ENCODE measurements around the gene RDH5. TPM values are rescaled to one million over a fixed set of nuclear protein-coding genes. Genes with fewer than 3 reads are reported as not detected.

Gene RDH5
- total RNA-seq, 2 donors from 2014 or later: 5.7 to 12.6 TPM

GRCh38 chr12:55733021-55733555 is 12.9 kb downstream of the RDH5 start:
- H3K4me3 ChIP-seq: no peak overlapping the region
- no peaks in the 10 kb centered on the region for H3K36me3 ChIP-seq
- no peaks in the 10 kb centered on the region for H3K4me1 ChIP-seq (replicated peaks)
- TF ChIP-seq POLR2AphosphoS5 (IDR thresholded peaks at IDR 0.05): no peak
- TF ChIP-seq, protein P1, sequence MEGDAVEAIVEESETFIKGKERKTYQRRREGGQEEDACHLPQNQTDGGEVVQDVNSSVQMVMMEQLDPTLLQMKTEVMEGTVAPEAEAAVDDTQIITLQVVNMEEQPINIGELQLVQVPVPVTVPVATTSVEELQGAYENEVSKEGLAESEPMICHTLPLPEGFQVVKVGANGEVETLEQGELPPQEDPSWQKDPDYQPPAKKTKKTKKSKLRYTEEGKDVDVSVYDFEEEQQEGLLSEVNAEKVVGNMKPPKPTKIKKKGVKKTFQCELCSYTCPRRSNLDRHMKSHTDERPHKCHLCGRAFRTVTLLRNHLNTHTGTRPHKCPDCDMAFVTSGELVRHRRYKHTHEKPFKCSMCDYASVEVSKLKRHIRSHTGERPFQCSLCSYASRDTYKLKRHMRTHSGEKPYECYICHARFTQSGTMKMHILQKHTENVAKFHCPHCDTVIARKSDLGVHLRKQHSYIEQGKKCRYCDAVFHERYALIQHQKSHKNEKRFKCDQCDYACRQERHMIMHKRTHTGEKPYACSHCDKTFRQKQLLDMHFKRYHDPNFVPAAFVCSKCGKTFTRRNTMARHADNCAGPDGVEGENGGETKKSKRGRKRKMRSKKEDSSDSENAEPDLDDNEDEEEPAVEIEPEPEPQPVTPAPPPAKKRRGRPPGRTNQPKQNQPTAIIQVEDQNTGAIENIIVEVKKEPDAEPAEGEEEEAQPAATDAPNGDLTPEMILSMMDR (IDR thresholded peaks at IDR 0.05): no peak
- no peak for TF ChIP-seq POLR2A (IDR thresholded peaks at IDR 0.05)
- H3K27me3 ChIP-seq (replicated peaks; ENCODE audit: insufficient read depth): no peaks in the 10 kb centered on the region
- 92% methylated on average over 12 of the region's 14 CpGs for WGBS
- DNase-seq (ENCODE audit: low spot score): no peak
- intact Hi-C loops (cut with DNase I): loop anchor here (10.0 kb wide), 2 partner anchors 312 to 372 kb away; partner anchors contain the start of genes PA2G4 and RPS26
- no peaks in the 10 kb centered on the region for H3K9me3 ChIP-seq
- H3K27ac ChIP-seq: no peak overlapping the region

GRCh38 chr12:55733858-55734257 is 13.7 kb downstream of the RDH5 start:
- no peaks in the 10 kb centered on the region for H3K9me3 ChIP-seq
- intact Hi-C loops (cut with DNase I): loop anchor here (10.0 kb wide), 2 partner anchors 311 to 371 kb away; partner anchors contain the start of genes PA2G4 and RPS26
- WGBS: 85% methylated on average over 2 of the region's 2 CpGs
- H3K36me3 ChIP-seq: no peaks in the 10 kb centered on the region
- DNase-seq (ENCODE audit: low spot score): no peak
- no peak overlapping the region for H3K27ac ChIP-seq
- TF ChIP-seq POLR2AphosphoS5 (IDR thresholded peaks at IDR 0.05): no peak
- TF ChIP-seq, protein P1 (IDR thresholded peaks at IDR 0.05): no peak
- TF ChIP-seq POLR2A (IDR thresholded peaks at IDR 0.05): no peak
- H3K4me3 ChIP-seq: no peak overlapping the region
- H3K27me3 ChIP-seq (replicated peaks; ENCODE audit: insufficient read depth): no peaks in the 10 kb centered on the region
- H3K4me1 ChIP-seq (replicated peaks): no peaks in the 10 kb centered on the region

DNA sequence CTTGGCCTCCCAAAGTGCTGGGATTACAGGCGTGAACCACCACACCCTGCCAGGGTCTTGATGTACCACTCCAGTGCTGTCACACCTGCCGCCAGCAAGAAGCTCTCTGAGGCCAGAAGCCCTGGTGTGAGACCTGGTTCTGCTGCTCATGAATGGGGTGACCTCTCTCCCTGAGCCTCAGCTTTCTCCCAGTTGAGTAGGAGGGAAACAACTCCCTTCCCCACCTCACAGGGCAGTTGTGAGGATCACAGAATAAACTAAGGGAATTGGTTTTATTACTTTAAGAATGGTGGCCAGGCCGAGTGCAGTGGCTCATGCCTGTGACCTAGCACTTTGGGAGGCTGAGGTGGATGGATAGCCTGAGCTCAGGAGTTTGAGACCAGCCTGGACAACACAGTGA is 14.4 kb downstream of the RDH5 start:
- H3K4me3 ChIP-seq: no peak overlapping the region
- no peaks in the 10 kb centered on the region for H3K27me3 ChIP-seq (replicated peaks; ENCODE audit: insufficient read depth)
- H3K27ac ChIP-seq: no peak overlapping the region
- DNase-seq (ENCODE audit: low spot score): no peak
- TF ChIP-seq POLR2AphosphoS5 (IDR thresholded peaks at IDR 0.05) (no peak), POLR2A (IDR thresholded peaks at IDR 0.05) (no peak)
- TF ChIP-seq, protein P1 (IDR thresholded peaks at IDR 0.05): no peak
- H3K36me3 ChIP-seq: no peaks in the 10 kb centered on the region
- H3K9me3 ChIP-seq: no peaks in the 10 kb centered on the region
- no peaks in the 10 kb centered on the region for H3K4me1 ChIP-seq (replicated peaks)
- intact Hi-C loops (cut with DNase I): loop anchor here (10.0 kb wide), 2 partner anchors 310 to 370 kb away; partner anchors contain the start of genes PA2G4 and RPS26
- WGBS: 91% methylated on average over 3 of the region's 3 CpGs

DNA sequence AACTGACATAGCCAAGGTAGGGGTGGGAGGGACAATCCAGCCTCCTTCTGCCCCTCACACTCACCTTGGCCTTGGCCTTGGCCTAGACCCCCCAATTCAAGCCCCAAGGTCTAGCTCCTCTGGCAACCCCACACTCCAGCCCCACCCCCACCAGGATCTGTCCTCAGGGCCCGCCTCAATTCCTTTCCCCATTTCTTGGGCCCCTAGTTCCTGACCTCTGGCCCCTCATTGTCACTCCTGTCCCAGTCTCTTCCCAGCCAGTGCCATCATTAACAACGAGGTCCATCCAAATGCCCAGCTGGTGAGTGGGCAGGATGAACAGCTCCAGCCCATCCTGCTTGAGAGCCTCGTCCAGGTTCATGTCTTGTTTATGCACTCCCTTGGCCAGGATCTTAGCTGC is 15.9 kb downstream of the RDH5 start:
- Histone ChIP-seq H3K9me3 (no peaks in the 10 kb centered on the region), H3K4me3 (no peak overlapping the region), H3K27ac (no peak overlapping the region), H3K36me3 (no peaks in the 10 kb centered on the region), H3K4me1 (replicated peaks) (no peaks in the 10 kb centered on the region), H3K27me3 (replicated peaks; ENCODE audit: insufficient read depth) (no peaks in the 10 kb centered on the region)
- TF ChIP-seq POLR2A (IDR thresholded peaks at IDR 0.05): no peak
- TF ChIP-seq, protein P1 (IDR thresholded peaks at IDR 0.05): no peak
- TF ChIP-seq POLR2AphosphoS5 (IDR thresholded peaks at IDR 0.05): no peak
- WGBS: 50% methylated on average over 3 of the region's 3 CpGs
- intact Hi-C loops (cut with DNase I): loop anchor here (10.0 kb wide), 2 partner anchors 309 to 369 kb away; partner anchors contain the start of genes PA2G4 and RPS26
- DNase-seq (ENCODE audit: low spot score): no peak
